Activated CD8-positive, alpha-beta T cell treated with anti-CD3 and anti-CD28 coated beads, Interleukin-2, amount 10 ng/mL, durations not matched to agents 7 days and 5 days (primary cell): ENCODE measurements around the gene SIT1. TPM values are rescaled to one million over a fixed set of nuclear protein-coding genes. Genes with fewer than 3 reads are reported as not detected.
"Not testable (repeated sequence)": the region's sequence is repeated elsewhere in the genome, so short reads cannot be mapped to it uniquely, and the experiment has no call there.

Source experiments
- ATAC-seq: fragments of 150-1000 bp; cut with Tn5 transposase; one replicate; pipeline ENCODE4 v1.10.0; 2021; ENCODE audit warnings: moderate library complexity
- CTCF ChIA-PET: fragments of 350-600 bp; sonication (Branson Sonifier 250); formaldehyde crosslinking; loops from one replicate; lab custom pipeline; 2021; ENCODE audit warnings: antibody characterized with exemption; lab: Charles Lee
- POLR2A ChIA-PET: fragments of 350-600 bp; sonication (Branson Sonifier 250); formaldehyde crosslinking; loops from one replicate; lab custom pipeline; 2021; ENCODE audit warnings: antibody characterized with exemption; lab: Charles Lee
- DNase-seq: peaks from one replicate; pipeline ENCODE4 v3.0.0-alpha.2; 2020
- H3K27ac Mint-ChIP-seq: one replicate; pipeline ENCODE4 v1.8.0; 2021; ENCODE audit warnings: mild to moderate bottlenecking, mixed read lengths
- H3K27me3 Mint-ChIP-seq: one replicate; pipeline ENCODE4 v1.8.0; 2021; ENCODE audit warnings: low read depth, mixed read lengths
- H3K36me3 Mint-ChIP-seq: one replicate; pipeline ENCODE4 v1.8.0; 2021; ENCODE audit warnings: low read depth, mixed read lengths
- H3K4me1 Mint-ChIP-seq: one replicate; pipeline ENCODE4 v1.8.0; 2021; ENCODE audit warnings: low read depth, mixed read lengths
- H3K4me3 Mint-ChIP-seq: one replicate; pipeline ENCODE4 v1.8.0; 2021; ENCODE audit warnings: mild to moderate bottlenecking, mixed read lengths
- H3K9me3 Mint-ChIP-seq: one replicate; pipeline ENCODE4 v1.8.0; 2022; ENCODE audit warnings: mixed read lengths; ENCODE audit not compliant: insufficient read depth
- total RNA-seq, 2 experiments: library from RNA; stranded (reverse); gene quantifications; one replicate each; pipeline ENCODE4 v1.2.3, GENCODE V29; 2021

The SIT1 gene
- total RNA-seq, 2 experiments from 2014 or later = 213 to 220 TPM

DNA sequence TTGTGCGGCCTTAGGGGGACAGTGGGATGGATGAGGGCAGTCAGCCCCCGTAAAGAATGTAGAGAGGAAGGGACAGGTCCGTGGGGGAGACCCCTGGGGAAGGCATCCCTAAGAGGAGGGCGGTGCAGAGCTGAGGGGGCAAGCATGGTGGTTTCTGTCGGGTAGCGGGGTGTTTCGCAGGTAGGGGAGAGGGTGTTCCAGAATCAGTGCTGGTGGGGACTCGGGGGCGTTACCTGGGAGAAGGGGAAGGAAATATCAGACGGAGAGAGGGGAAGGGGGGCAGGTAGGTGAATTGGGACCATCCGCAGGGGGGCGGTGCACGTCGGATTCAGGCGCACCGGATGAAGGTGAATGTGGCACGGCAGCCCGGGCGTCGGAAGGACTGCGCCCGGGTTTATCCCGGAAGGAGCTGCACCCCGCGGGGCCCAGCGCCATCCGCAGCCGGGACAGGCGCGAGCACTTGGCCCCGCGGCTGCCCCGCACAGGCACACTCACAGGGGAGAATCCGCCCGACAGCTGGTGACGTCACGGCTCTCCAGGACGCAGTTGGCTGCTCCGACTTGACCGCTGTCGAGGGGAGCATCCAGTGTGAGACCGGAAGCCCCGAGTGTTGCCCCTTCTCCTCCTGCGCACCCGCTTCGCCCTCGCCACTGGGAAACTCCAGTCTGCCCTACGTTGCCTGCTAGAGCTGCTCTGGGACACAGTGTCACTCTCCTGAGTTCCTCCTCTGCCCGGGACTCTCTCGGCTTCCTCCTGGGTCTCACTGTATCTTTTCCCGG is 33.9 kb downstream of the SIT1 start:
- peak; percentile 78 for DNase-seq
- ChIA-PET CTCF (interaction anchor here (0.7 to 11.8 kb wide), 18 partner anchors 8 to 286 kb away, joined by 3 to 272 read pairs (median 6); partner anchors contain the start of genes ARHGEF39, CCDC107, CREB3 and GBA2), POLR2A (interaction anchor here (1.2 to 8.8 kb wide), 6 partner anchors 21 to 514 kb away, joined by 4 to 122 read pairs (median 5); partner anchors contain the start of genes CCDC107, RMRP, SIT1 and STOML2)
- Mint-ChIP-seq H3K27ac (peak overlapping the region; percentile 92), H3K36me3 (peaks cover 9% of the 10 kb centered on the region), H3K4me3 (peak overlapping the region; percentile 79), H3K9me3 (no peaks in the 10 kb centered on the region), H3K27me3 (no peaks in the 10 kb centered on the region), H3K4me1 (peaks cover 62% of the 10 kb centered on the region)
- ATAC-seq = peak; percentile 65

DNA sequence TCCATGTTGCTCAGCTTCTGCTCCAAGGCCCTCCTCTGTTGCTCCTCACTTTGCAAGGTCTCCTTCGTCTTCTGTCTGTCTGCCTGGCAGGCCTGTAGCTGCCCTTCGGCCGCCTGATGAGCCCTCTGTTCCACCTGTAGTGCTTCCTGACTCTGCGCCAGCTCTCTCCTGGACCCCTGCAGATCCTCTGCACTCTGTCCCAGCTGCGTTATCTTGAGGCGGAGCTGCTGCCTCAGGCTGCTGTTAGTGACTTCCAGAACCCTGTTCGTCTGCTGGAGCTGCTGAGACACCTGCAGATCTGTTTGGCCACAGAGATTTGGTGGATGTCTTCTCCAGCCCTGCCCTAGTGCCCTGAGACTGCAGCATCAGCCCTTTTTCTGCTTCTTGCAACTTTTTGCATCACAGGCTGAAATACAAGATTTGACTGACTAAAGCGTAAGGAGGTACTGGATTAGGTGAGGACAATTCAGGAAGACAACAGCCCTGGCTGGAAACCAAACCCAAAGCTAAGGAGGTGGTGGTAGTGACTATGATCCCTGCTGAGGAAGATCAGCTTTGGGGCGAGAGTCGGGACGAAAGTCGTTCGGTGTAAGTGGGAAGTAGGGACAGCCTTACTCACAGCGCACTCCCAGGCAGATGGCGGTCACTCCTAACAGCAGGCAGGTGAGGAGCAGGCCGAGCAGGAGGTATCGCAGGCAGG is 34.6 kb downstream of the SIT1 start:
- H3K9me3 Mint-ChIP-seq = no peaks in the 10 kb centered on the region
- H3K4me1 Mint-ChIP-seq = peaks cover 61% of the 10 kb centered on the region
- H3K27me3 Mint-ChIP-seq = no peaks in the 10 kb centered on the region
- ChIA-PET POLR2A (interaction anchor here (0.9 to 8.8 kb wide), 7 partner anchors 11 to 513 kb away, joined by 3 to 122 read pairs (median 4); partner anchors contain the start of genes CCDC107, CREB3, RMRP and SIT1), CTCF (interaction anchor here (0.7 to 11.8 kb wide), 17 partner anchors 8 to 287 kb away, joined by 3 to 272 read pairs (median 6); partner anchors contain the start of genes ARHGEF39, CCDC107, CREB3 and GBA2)
- no peak for DNase-seq
- H3K27ac Mint-ChIP-seq = peak overlapping the region; percentile 92
- ATAC-seq = no peak
- H3K4me3 Mint-ChIP-seq = peak overlapping the region; percentile 79
- peaks cover 15% of the 10 kb centered on the region for H3K36me3 Mint-ChIP-seq

DNA sequence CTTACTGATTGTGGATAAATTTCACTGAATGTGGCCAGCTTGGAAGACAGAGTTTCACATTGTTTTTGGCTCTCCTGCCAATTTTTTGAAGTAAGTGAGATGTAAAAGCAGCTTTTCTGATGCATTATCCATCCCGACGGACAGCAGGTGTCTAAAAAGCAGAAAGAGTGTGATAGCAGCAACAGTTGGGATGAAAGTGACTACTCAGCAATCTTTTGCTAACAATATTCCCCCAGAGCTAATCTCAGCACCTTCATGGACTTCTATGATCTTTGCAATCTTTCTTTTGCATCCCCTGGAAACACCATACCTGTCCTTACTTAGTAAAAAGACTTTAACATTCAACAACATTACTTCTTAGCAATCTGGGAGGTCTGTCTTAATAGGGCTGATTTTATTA is 37.9 kb downstream of the SIT1 start:
- no peak for DNase-seq
- Mint-ChIP-seq H3K27me3 (no peaks in the 10 kb centered on the region), H3K27ac (no peak overlapping the region), H3K4me3 (no peak overlapping the region), H3K36me3 (peaks cover 31% of the 10 kb centered on the region), H3K9me3 (no peaks in the 10 kb centered on the region), H3K4me1 (peaks cover 32% of the 10 kb centered on the region)
- ChIA-PET CTCF (interaction anchor here (0.6 to 11.8 kb wide), 9 partner anchors 9 to 912 kb away, joined by 3 to 272 read pairs (median 12); partner anchors contain the start of genes ARHGEF39, CCDC107, CREB3 and RMRP), POLR2A (interaction anchor here (1.4 to 8.8 kb wide), 2 partner anchors 35 to 137 kb away, joined by 3 to 122 read pairs; partner anchors contain the start of genes GBA2, RGP1 and SIT1)
- ATAC-seq = no peak

DNA sequence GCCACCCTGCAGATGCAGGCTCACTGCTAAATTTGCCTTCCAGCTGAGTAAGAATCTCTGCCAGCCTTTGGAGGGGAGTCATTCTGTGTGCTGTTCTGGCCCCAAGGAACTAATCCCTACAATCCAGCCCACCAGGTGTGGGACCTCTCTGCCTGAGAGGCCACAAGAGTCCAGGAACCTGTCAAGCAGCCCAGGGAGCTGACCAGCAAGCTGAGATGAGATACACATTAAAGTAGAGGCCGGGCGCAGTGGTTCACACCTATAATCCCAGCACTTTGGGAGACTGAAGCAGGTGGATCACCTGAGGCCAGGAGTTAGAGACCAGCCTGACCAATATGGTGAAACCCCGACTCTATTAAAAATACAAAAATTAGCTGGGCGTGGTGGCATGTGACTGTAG is 38.7 kb downstream of the SIT1 start:
- not testable (repeated sequence) for H3K27ac Mint-ChIP-seq, H3K9me3 Mint-ChIP-seq, DNase-seq, H3K4me3 Mint-ChIP-seq, H3K27me3 Mint-ChIP-seq, ATAC-seq
- ChIA-PET CTCF (interaction anchor here (0.6 to 11.8 kb wide), 21 partner anchors 8 to 144 kb away, joined by 3 to 272 read pairs (median 9); partner anchors contain the start of genes ARHGEF39, CCDC107, CREB3 and GBA2), POLR2A (interaction anchor here (0.7 to 1.7 kb wide), 3 partner anchors 27 to 137 kb away, joined by 3 to 9 read pairs (median 3); partner anchors contain the start of genes GBA2 and RGP1)
- Mint-ChIP-seq H3K4me1 (peaks cover 31% of the 10 kb centered on the region), H3K36me3 (peaks cover 36% of the 10 kb centered on the region)

- peaks cover 39% of the 10 kb centered on the region for H3K36me3 Mint-ChIP-seq
- no peaks in the 10 kb centered on the region for H3K27me3 Mint-ChIP-seq
- CTCF ChIA-PET = interaction anchor here (0.6 to 11.8 kb wide), 29 partner anchors 8 to 509 kb away, joined by 3 to 272 read pairs (median 6); partner anchors contain the start of genes ARHGEF39, CCDC107, CREB3 and GBA2
- peak; percentile 87 for ATAC-seq
- no peak overlapping the region for H3K4me3 Mint-ChIP-seq
- H3K4me1 Mint-ChIP-seq = peaks cover 30% of the 10 kb centered on the region
- no peak overlapping the region for H3K27ac Mint-ChIP-seq
- H3K9me3 Mint-ChIP-seq = no peaks in the 10 kb centered on the region
- POLR2A ChIA-PET = interaction anchor here (0.6 to 1.7 kb wide), 3 partner anchors 28 to 188 kb away, joined by 3 to 9 read pairs (median 3); no protein-coding TSS in a partner anchor
- peak; percentile 73 for DNase-seq
These were observed 39.4 kb downstream of the SIT1 start for GRCh38 chr9:35611230-35611797.

- DNase-seq (no peak), ATAC-seq (no peak)
- Mint-ChIP-seq H3K9me3 (no peaks in the 10 kb centered on the region), H3K27ac (no peak overlapping the region), H3K4me3 (no peak overlapping the region), H3K27me3 (no peaks in the 10 kb centered on the region), H3K4me1 (peaks cover 23% of the 10 kb centered on the region), H3K36me3 (peaks cover 38% of the 10 kb centered on the region)
- POLR2A ChIA-PET = interaction anchor here (0.6 kb wide), 1 partner anchor 128 kb away, joined by 3 read pairs; no protein-coding TSS in a partner anchor
- CTCF ChIA-PET = interaction anchor here (2.3 to 11.8 kb wide), 5 partner anchors 11 to 122 kb away, joined by 18 to 272 read pairs (median 37); partner anchors contain the start of genes ARHGEF39, CCDC107, CREB3 and RMRP
These were observed 40.9 kb downstream of the SIT1 start for GRCh38 chr9:35609820-35610163.

DNA sequence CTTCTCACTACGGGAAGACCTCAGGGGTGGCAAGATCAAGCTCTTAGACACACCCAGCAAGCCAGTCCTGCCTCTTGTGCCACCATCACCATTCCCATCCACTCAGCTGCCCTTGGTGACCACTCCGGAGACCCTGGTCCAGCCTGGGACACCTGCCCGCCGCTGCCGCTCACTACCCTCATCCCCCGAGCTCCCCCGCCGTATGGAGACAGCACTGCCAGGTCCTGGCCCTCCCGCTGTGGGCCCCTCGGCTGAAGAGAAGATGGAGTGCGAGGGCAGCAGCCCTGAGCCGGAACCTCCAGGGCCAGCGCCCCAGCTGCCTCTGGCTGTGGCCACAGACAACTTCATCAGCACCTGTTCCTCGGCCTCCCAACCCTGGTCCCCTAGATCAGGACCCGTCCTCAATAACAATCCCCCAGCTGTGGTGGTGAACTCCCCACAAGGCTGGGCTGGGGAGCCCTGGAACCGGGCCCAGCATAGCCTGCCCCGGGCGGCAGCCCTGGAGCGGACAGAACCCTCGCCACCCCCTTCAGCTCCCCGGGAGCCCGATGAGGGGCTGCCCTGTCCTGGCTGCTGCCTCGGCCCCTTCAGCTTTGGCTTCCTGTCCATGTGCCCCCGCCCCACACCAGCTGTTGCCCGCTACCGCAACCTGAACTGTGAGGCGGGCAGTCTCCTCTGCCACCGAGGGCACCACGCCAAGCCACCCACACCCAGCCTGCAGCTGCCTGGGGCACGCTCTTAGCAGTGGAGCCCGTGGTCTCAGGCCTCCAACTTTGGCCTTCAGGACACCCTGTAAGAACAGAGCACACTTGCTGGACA is 41.5 kb downstream of the SIT1 start:
- Mint-ChIP-seq H3K36me3 (peaks cover 37% of the 10 kb centered on the region), H3K27me3 (no peaks in the 10 kb centered on the region), H3K4me1 (peaks cover 27% of the 10 kb centered on the region), H3K9me3 (no peaks in the 10 kb centered on the region), H3K4me3 (no peak overlapping the region), H3K27ac (no peak overlapping the region)
- ChIA-PET CTCF (interaction anchor here (1.8 to 7.4 kb wide), 3 partner anchors 10 to 52 kb away, joined by 6 to 125 read pairs (median 8); partner anchors contain the start of genes ARHGEF39, CCDC107 and RMRP), POLR2A (interaction anchor here (1.1 kb wide), 1 partner anchor 38 kb away, joined by 3 read pairs; no protein-coding TSS in a partner anchor)
- ATAC-seq = no peak
- no peak for DNase-seq

DNA sequence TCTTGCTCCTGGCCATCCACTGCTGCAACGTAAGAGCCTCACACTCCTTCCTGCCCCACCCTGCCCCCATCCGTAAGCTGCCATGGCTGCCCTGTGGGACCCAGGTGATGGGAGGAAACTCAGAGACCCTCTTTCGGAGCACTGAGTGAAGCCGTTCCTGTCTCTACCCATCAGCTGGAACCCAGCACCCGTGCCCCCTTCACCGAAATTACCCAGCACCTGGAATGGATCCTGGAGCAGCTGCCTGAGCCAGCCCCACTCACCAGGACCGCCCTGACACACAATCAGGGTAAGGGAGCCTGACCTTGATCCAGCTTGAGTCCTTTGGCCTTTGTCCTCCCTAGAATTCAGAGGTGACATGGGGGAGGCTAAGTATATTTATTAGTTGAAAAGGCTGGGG is 42.5 kb downstream of the SIT1 start:
- Mint-ChIP-seq H3K4me3 (no peak overlapping the region), H3K9me3 (no peaks in the 10 kb centered on the region), H3K27me3 (no peaks in the 10 kb centered on the region), H3K36me3 (peaks cover 37% of the 10 kb centered on the region), H3K4me1 (peaks cover 36% of the 10 kb centered on the region), H3K27ac (no peak overlapping the region)
- ATAC-seq (no peak), DNase-seq (no peak)
- ChIA-PET POLR2A (interaction anchor here (1.1 kb wide), 1 partner anchor 39 kb away, joined by 3 read pairs; no protein-coding TSS in a partner anchor), CTCF (interaction anchor here (0.9 to 7.4 kb wide), 4 partner anchors 11 to 53 kb away, joined by 3 to 125 read pairs (median 7); partner anchors contain the start of genes ARHGEF39, CCDC107 and RMRP)

DNA sequence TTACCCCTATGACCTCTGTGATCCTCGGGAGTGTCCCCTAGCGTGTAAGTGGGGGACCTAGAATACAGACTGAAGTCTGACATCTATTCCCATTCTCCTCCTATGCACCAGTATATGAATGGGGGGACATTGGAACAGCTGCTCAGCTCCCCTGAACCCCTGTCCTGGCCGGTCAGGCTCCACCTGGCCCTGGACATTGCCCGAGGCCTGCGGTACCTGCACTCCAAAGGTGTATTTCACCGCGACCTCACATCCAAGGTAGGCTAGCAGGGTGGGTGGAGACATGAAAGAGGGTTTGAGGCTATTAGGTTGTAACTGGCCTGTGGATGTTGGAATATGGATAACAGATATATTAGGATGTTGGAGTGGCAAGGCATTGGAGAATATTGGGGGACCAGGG is 44.0 kb downstream of the SIT1 start:
- no peak for DNase-seq
- no peak overlapping the region for H3K27ac Mint-ChIP-seq
- H3K9me3 Mint-ChIP-seq = no peaks in the 10 kb centered on the region
- peak overlapping the region; percentile 42 for H3K4me3 Mint-ChIP-seq
- H3K36me3 Mint-ChIP-seq = peaks cover 31% of the 10 kb centered on the region
- peaks cover 44% of the 10 kb centered on the region for H3K4me1 Mint-ChIP-seq
- ChIA-PET CTCF (interaction anchor here (1.2 to 3.5 kb wide), 5 partner anchors 9 to 121 kb away, joined by 9 to 38 read pairs (median 23); partner anchors contain the start of genes ARHGEF39, CCDC107 and RMRP), POLR2A (no interaction called here)
- no peak for ATAC-seq
- no peaks in the 10 kb centered on the region for H3K27me3 Mint-ChIP-seq

- POLR2A ChIA-PET = interaction anchor here (1.7 to 3.2 kb wide), 2 partner anchors 41 to 59 kb away, joined by 6 to 22 read pairs; partner anchors contain the start of gene ARHGEF39
- H3K27ac Mint-ChIP-seq = peak overlapping the region; percentile 34
- H3K9me3 Mint-ChIP-seq = no peaks in the 10 kb centered on the region
- no peak for ATAC-seq
- peaks cover 26% of the 10 kb centered on the region for H3K36me3 Mint-ChIP-seq
- CTCF ChIA-PET = interaction anchor here (1.0 to 3.5 kb wide), 7 partner anchors 9 to 121 kb away, joined by 3 to 47 read pairs (median 23); partner anchors contain the start of genes ARHGEF39, CCDC107, RMRP and SIT1
- peaks cover 38% of the 10 kb centered on the region for H3K4me1 Mint-ChIP-seq
- DNase-seq = no peak
- H3K4me3 Mint-ChIP-seq = peak overlapping the region; percentile 80
- H3K27me3 Mint-ChIP-seq = no peaks in the 10 kb centered on the region
These were observed 44.6 kb downstream of the SIT1 start for GRCh38 chr9:35606138-35606504.
